ENCODE data around the gene PTBP3.
"Not testable (repeated sequence)": the region's sequence is repeated elsewhere in the genome, so short reads cannot be mapped to it uniquely, and the experiment has no call there.

The PTBP3 gene

GRCh38 chr9:112203536-112203935 lies 129.9 kb downstream of the PTBP3 start:
- no peak for DNase-seq (ENCODE audit: low read depth)

GRCh38 chr9:112200711-112201110 lies 132.7 kb downstream of the PTBP3 start:
- no peak for DNase-seq (ENCODE audit: low read depth)

- DNase-seq (ENCODE audit: low read depth) = no peak
These were observed 134.8 kb downstream of the PTBP3 start for GRCh38 chr9:112198646-112199045.

- no peak for DNase-seq (ENCODE audit: low read depth)
These were observed 138.4 kb downstream of the PTBP3 start for GRCh38 chr9:112194969-112195431.

GRCh38 chr9:112193572-112194288 lies 139.7 kb downstream of the PTBP3 start:
- no peak for DNase-seq (ENCODE audit: low read depth)

- not testable (repeated sequence) for DNase-seq (ENCODE audit: low read depth)
These were observed 143.1 kb downstream of the PTBP3 start for GRCh38 chr9:112190320-112190719.

- no peak for DNase-seq (ENCODE audit: low read depth)
These were observed 144.5 kb downstream of the PTBP3 start for GRCh38 chr9:112188884-112189283.

GRCh38 chr9:112187404-112187803 lies 146.0 kb downstream of the PTBP3 start:
- DNase-seq (ENCODE audit: low read depth) = no peak

GRCh38 chr9:112186695-112187094 lies 146.7 kb downstream of the PTBP3 start:
- DNase-seq (ENCODE audit: low read depth) = no peak

- DNase-seq (ENCODE audit: low read depth) = no peak
These were observed 148.5 kb downstream of the PTBP3 start for GRCh38 chr9:112184946-112185345.

GRCh38 chr9:112184221-112184620 lies 149.2 kb downstream of the PTBP3 start:
- DNase-seq (ENCODE audit: low read depth) = no peak

GRCh38 chr9:112180387-112180881 lies 153.0 kb downstream of the PTBP3 start:
- no peak for DNase-seq (ENCODE audit: low read depth)

GRCh38 chr9:112179816-112180215 lies 153.6 kb downstream of the PTBP3 start:
- no peak for DNase-seq (ENCODE audit: low read depth)

- no peak for DNase-seq (ENCODE audit: low read depth)
These were observed 156.9 kb downstream of the PTBP3 start for GRCh38 chr9:112176524-112176923.

GRCh38 chr9:112175796-112176315 lies 157.6 kb downstream of the PTBP3 start:
- no peak for DNase-seq (ENCODE audit: low read depth)

GRCh38 chr9:112174965-112175795 lies 158.2 kb downstream of the PTBP3 start, which contains the start of gene SUSD1:
Gene SUSD1 (minus strand): TSS chr9:112175297. CDS start chr9:112175235, 62 bp downstream.
- DNase-seq (ENCODE audit: low read depth) = no peak

GRCh38 chr9:112174222-112174964 lies 159.0 kb downstream of the PTBP3 start:
- DNase-seq (ENCODE audit: low read depth) = peak; percentile 49

- DNase-seq (ENCODE audit: low read depth) = no peak
These were observed 159.8 kb downstream of the PTBP3 start for GRCh38 chr9:112173489-112174221.

GRCh38 chr9:112170968-112171367 lies 162.5 kb downstream of the PTBP3 start:
- no peak for DNase-seq (ENCODE audit: low read depth)

GRCh38 chr9:112170235-112170634 lies 163.2 kb downstream of the PTBP3 start:
- no peak for DNase-seq (ENCODE audit: low read depth)

- no peak for DNase-seq (ENCODE audit: low read depth)
These were observed 164.1 kb downstream of the PTBP3 start for GRCh38 chr9:112169368-112169767.
